Lower leg skin (tissue), 3 donors: Measurements from ENCODE around the gene SLC41A1.

Experiments used
- POLR2A ChIP-seq, 2 donors: fragments of 450-650 bp; IDR thresholded peaks; one replicate each; pipeline ENCODE4 v1.6.1; 2016 to 2017; ENCODE audit warnings: antibody characterized with exemption in 2 of 2, mild to moderate bottlenecking in 1 of 2, moderate library complexity in 1 of 2
- TF ChIP-seq, protein P1 (sequence below), 3 donors: fragments of 450-650 bp; IDR thresholded peaks; one replicate each; pipeline ENCODE4 v1.5.1; 2016; ENCODE audit warnings: antibody characterized with exemption in 3 of 3, mild to moderate bottlenecking in 3 of 3, moderate library complexity in 2 of 3

DNA sequence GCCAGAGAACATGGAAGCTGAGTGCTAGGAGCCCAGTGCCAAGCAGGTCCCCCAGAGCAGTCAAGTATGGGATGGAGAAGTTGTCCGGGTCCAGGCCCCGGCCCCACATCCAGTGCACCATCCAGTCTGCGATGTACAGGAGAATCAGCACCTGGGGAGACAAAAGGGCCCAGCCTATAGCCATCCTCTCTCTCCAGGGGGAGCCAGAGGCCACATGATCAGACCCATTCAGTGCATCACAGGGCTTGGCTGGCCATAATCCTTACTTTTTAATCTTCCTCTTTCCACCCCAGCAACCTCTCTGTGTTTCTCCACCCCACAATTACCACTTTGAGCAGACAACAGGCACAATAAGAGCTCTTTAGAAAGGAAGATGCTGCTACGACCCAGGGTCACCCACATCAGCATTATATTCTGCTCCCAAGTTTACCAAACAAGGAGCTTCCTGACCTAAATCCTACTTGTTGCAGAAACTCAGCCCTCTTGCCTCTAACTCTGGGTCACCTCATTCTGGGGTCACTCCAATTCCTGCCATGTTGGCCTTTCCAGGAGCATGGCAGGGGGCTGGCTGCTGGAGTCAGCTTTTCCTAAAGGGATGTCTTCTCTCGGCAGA lies 21.3 kb downstream of the SLC41A1 start:
- TF ChIP-seq, protein P1, sequence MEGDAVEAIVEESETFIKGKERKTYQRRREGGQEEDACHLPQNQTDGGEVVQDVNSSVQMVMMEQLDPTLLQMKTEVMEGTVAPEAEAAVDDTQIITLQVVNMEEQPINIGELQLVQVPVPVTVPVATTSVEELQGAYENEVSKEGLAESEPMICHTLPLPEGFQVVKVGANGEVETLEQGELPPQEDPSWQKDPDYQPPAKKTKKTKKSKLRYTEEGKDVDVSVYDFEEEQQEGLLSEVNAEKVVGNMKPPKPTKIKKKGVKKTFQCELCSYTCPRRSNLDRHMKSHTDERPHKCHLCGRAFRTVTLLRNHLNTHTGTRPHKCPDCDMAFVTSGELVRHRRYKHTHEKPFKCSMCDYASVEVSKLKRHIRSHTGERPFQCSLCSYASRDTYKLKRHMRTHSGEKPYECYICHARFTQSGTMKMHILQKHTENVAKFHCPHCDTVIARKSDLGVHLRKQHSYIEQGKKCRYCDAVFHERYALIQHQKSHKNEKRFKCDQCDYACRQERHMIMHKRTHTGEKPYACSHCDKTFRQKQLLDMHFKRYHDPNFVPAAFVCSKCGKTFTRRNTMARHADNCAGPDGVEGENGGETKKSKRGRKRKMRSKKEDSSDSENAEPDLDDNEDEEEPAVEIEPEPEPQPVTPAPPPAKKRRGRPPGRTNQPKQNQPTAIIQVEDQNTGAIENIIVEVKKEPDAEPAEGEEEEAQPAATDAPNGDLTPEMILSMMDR (IDR thresholded peaks at IDR 0.05) = no peak
- TF ChIP-seq POLR2A (IDR thresholded peaks at IDR 0.05) = no peak
